OCI-LY7 (cell line): ENCODE data around the gene NEK2. TPM values are rescaled to one million over a fixed set of nuclear protein-coding genes. Genes with fewer than 3 reads are reported as not detected.

Experiments used
- BruUV-seq: library from RNA; stranded (reverse); fragments of 400-500 nt; replicated peaks from 2 replicates; lab custom pipeline; 2021; lab: Mats Ljungman, UMichigan
- CTCF ChIA-PET: fragments of 300-600 bp; sonication (Branson Sonifier 250); formaldehyde crosslinking; loops from one replicate; lab custom pipeline; 2022; ENCODE audit warnings: antibody characterized with exemption; ENCODE audit not compliant: unreplicated experiment; lab: Charles Lee
- POLR2A ChIA-PET: fragments of 300-600 bp; sonication (Branson Sonifier 250); formaldehyde crosslinking; loops from one replicate; lab custom pipeline; 2022; ENCODE audit warnings: antibody characterized with exemption; lab: Charles Lee
- DNase-seq: peaks from one replicate; pipeline ENCODE4 v3.0.0-alpha.2; 2015; ENCODE audit warnings: low spot score
- H2AFZ ChIP-seq: fragments of 200-600 bp; sonication (generic), shearing (Covaris generic); 2 replicates; pipeline ENCODE4 v1.6.1; 2014; ENCODE audit warnings: mild to moderate bottlenecking, antibody characterized with exemption, low read length, moderate library complexity
- H3K27ac ChIP-seq: fragments of 200-600 bp; sonication (generic); 2 replicates; pipeline ENCODE4 v1.5.1; 2014; ENCODE audit warnings: mixed run types, low read depth, mild to moderate bottlenecking, moderate library complexity, low read length, inconsistent platforms; ENCODE audit not compliant: poor library complexity, severe bottlenecking
- H3K36me3 ChIP-seq: fragments of 200-600 bp; sonication (generic); 2 replicates; pipeline ENCODE4 v1.6.1; 2014; ENCODE audit warnings: mild to moderate bottlenecking, antibody characterized with exemption, low read length, moderate library complexity, mixed read lengths; ENCODE audit not compliant: insufficient read depth
- H3K4me1 ChIP-seq: fragments of 200-600 bp; sonication (generic); 2 replicates; pipeline ENCODE4 v1.5.1; 2014; ENCODE audit warnings: mild to moderate bottlenecking, low read length; ENCODE audit not compliant: insufficient read depth, poor library complexity, severe bottlenecking
- H3K4me2 ChIP-seq: fragments of 200-600 bp; sonication (generic); 2 replicates; pipeline ENCODE4 v1.6.1; 2014; ENCODE audit warnings: mild to moderate bottlenecking, low read length
- H3K4me3 ChIP-seq: fragments of 200-600 bp; sonication (generic); 2 replicates; pipeline ENCODE4 v1.5.1; 2014; ENCODE audit warnings: mild to moderate bottlenecking, low read depth, low read length; ENCODE audit not compliant: poor library complexity, severe bottlenecking
- H3K79me2 ChIP-seq: fragments of 200-600 bp; sonication (generic); 2 replicates; pipeline ENCODE4 v1.6.1; 2016; ENCODE audit warnings: low read depth, mild to moderate bottlenecking, low read length, moderate library complexity, mixed read lengths; ENCODE audit not compliant: insufficient read depth
- H3K9me2 ChIP-seq: fragments of 200-600 bp; sonication (generic); 2 replicates; pipeline ENCODE4 v1.6.1; 2016; ENCODE audit warnings: mild to moderate bottlenecking, low read length, mixed read lengths; ENCODE audit not compliant: insufficient read depth
- H3K9me3 ChIP-seq: fragments of 200-600 bp; sonication (generic); 2 replicates; pipeline ENCODE4 v1.6.1; 2014; ENCODE audit warnings: mild to moderate bottlenecking, mixed run types, low read length, mixed read lengths
- H4K20me1 ChIP-seq: fragments of 200-600 bp; sonication (generic); 2 replicates; pipeline ENCODE4 v1.6.1; 2014; ENCODE audit warnings: mild to moderate bottlenecking, antibody characterized with exemption, low read length, moderate library complexity, mixed read lengths; ENCODE audit not compliant: insufficient read depth
- EZH2phosphoT487 ChIP-seq: fragments of 200-600 bp; sonication (generic); IDR thresholded peaks from 2 replicates; pipeline ENCODE4 v1.6.1; 2018; ENCODE audit warnings: low read depth, borderline replicate concordance, mild to moderate bottlenecking, mixed run types, antibody characterized with exemption, low read length, moderate library complexity, mixed read lengths
- intact Hi-C: fragments of 100-400 bp; cut with micrococcal nuclease; formaldehyde crosslinking; loops from one replicate; pipeline ENCODE4 v1.10.0; 2022; ENCODE audit not compliant: unreplicated experiment
- total RNA-seq, 2 experiments: library from RNA; depleted of rRNA in 1 of 2; stranded (reverse); fragments of >200 nt in 1 of 2; shearing (Covaris generic) in 1 of 2; gene quantifications; 2 replicates each; pipeline ENCODE4 v1.2.3, GENCODE V29; 2014 to 2022
- TF ChIP-seq, protein P1 (sequence below): fragments of 200-600 bp; sonication (generic); conservative IDR thresholded peaks from 2 replicates; pipeline ENCODE4 v1.5.1; 2014; ENCODE audit warnings: mild to moderate bottlenecking, antibody characterized with exemption, low read length, moderate library complexity, mixed read lengths

Gene NEK2
- total RNA-seq, 2 experiments from 2014 or later = 55.9 to 69.0 TPM

DNA sequence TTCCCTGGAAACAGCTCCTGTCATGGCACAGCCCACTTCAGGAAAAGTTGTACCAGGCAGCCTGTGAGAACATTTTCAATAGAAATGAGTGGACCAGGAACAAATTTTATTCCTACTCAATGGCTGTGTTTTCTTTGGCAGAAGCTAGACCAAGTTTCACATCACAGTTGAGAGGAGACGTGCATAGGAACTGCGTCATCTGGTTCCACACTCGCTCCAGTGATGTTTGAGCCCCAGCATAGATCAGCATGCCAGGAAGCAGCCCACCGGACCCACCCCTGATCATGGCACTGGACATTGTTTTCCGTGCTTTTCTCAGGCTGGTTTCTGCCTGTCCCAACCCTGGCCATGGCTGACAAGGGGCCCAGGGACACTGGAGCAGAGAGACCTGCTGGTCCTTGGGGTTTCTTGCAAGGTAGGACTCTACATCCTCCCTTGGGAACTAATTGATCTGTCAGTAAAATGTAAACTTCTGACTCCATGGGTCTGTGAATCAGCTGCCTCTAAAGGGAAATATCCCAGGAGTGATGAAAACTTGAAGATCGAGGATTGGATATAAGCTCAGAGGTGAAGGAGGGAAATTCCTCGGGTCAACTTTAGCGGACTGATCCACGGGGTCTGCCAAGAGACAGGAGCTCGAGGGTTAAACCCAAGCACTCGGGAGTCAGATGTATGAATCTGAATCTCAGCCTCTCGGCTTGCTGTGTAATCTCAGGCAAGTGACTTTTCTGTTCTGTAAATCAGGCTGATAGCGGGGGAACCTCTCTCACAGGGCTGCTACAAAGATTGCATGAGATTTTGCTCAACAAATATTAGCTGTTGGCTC, 35.7 kb downstream of the NEK2 start:
- no TSS peak for BruUV-seq

DNA sequence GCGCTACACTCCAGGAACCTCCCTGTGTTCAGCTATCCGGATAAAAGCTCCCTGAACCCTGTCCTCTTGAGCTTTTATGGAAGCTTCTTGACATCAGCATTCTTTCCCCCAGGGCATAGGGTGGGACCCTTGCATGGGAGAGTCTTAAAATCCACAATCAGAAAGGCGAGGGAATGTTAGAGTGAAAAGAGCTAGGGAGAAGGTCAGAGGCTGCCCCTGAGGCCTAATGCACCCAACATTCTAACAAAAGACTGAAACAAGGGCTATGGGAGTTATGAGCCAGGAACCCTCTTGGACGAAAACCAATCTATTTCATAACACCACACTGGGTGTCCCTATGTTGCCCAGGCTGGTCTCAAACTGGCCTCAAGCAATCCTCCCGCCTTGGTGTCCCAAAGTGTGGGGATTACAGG, 36.7 kb downstream of the NEK2 start:
- no peak for DNase-seq
- Histone ChIP-seq H3K4me1 (peaks cover 5% of the 10 kb centered on the region), H3K4me3 (no peak overlapping the region), H3K36me3 (no peaks in the 10 kb centered on the region), H3K4me2 (no peak overlapping the region), H2AFZ (no peak overlapping the region), H3K79me2 (no peaks in the 10 kb centered on the region), H3K27ac (no peak overlapping the region), H3K9me2 (no peaks in the 10 kb centered on the region), H4K20me1 (no peaks in the 10 kb centered on the region), H3K9me3 (no peaks in the 10 kb centered on the region)
- POLR2A ChIA-PET = interaction anchor here (0.5 to 1.0 kb wide), 3 partner anchors 15 to 45 kb away, joined by 3 to 9 read pairs (median 3); no protein-coding TSS in a partner anchor
- no TSS peak for BruUV-seq
- intact Hi-C loops = no loop called here
- CTCF ChIA-PET = no interaction called here
- TF ChIP-seq, protein P1, sequence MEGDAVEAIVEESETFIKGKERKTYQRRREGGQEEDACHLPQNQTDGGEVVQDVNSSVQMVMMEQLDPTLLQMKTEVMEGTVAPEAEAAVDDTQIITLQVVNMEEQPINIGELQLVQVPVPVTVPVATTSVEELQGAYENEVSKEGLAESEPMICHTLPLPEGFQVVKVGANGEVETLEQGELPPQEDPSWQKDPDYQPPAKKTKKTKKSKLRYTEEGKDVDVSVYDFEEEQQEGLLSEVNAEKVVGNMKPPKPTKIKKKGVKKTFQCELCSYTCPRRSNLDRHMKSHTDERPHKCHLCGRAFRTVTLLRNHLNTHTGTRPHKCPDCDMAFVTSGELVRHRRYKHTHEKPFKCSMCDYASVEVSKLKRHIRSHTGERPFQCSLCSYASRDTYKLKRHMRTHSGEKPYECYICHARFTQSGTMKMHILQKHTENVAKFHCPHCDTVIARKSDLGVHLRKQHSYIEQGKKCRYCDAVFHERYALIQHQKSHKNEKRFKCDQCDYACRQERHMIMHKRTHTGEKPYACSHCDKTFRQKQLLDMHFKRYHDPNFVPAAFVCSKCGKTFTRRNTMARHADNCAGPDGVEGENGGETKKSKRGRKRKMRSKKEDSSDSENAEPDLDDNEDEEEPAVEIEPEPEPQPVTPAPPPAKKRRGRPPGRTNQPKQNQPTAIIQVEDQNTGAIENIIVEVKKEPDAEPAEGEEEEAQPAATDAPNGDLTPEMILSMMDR = no peak
- TF ChIP-seq EZH2phosphoT487 = no peak

More for the DNA sequence above, 35.7 kb downstream of the NEK2 start:
- no peak overlapping the region for H3K27ac ChIP-seq
- no peak for TF ChIP-seq EZH2phosphoT487
- TF ChIP-seq, protein P1 = no peak
- no peaks in the 10 kb centered on the region for H4K20me1 ChIP-seq
- ChIA-PET CTCF (no interaction called here), POLR2A (interaction anchor here (1.0 kb wide), 1 partner anchor 14 kb away, joined by 3 read pairs; no protein-coding TSS in a partner anchor)
- no peak for DNase-seq
- no peak overlapping the region for H3K4me2 ChIP-seq
- no peaks in the 10 kb centered on the region for H3K79me2 ChIP-seq
- H3K9me2 ChIP-seq = no peaks in the 10 kb centered on the region
- H3K9me3 ChIP-seq = no peaks in the 10 kb centered on the region
- H3K36me3 ChIP-seq = no peaks in the 10 kb centered on the region
- peaks cover 6% of the 10 kb centered on the region for H3K4me1 ChIP-seq
- H2AFZ ChIP-seq = no peak overlapping the region
- H3K4me3 ChIP-seq = no peak overlapping the region
- intact Hi-C loops = no loop called here

GRCh38 chr1:211638246-211638645, 37.2 kb downstream of the NEK2 start:
- ChIA-PET CTCF (no interaction called here), POLR2A (interaction anchor here (0.5 to 1.0 kb wide), 3 partner anchors 10 to 45 kb away, joined by 3 to 9 read pairs (median 5); no protein-coding TSS in a partner anchor)
- Histone ChIP-seq H2AFZ (no peak overlapping the region), H3K9me2 (no peaks in the 10 kb centered on the region), H4K20me1 (no peaks in the 10 kb centered on the region), H3K4me2 (no peak overlapping the region), H3K4me3 (no peak overlapping the region), H3K36me3 (no peaks in the 10 kb centered on the region), H3K27ac (no peak overlapping the region), H3K9me3 (no peaks in the 10 kb centered on the region), H3K79me2 (no peaks in the 10 kb centered on the region), H3K4me1 (peaks cover under 1% of the 10 kb centered on the region)
- intact Hi-C loops = no loop called here
- no TSS peak for BruUV-seq
- TF ChIP-seq, protein P1 = no peak
- no peak for TF ChIP-seq EZH2phosphoT487
- no peak for DNase-seq
